ENCODE data around the gene CRIP2. TPM values are rescaled to one million over a fixed set of nuclear protein-coding genes. Genes with fewer than 3 reads are reported as not detected.

CRIP2 gene
- total and polyA plus RNA-seq, 9 of the 15 experiments (the other 6 are each of a cell fraction or from before 2014, with no cell fraction given): 0.18 to 2.0 (median 0.69) TPM; not detected in 1

GRCh38 chr14:105486974-105487448 is 12.4 kb downstream of the CRIP2 start:
- DNase-seq (ENCODE audit: extremely low read depth in 1 of 4, low spot score in 3 of 4): no peak
- Histone ChIP-seq H3K79me2 (ENCODE audit: control insufficient read depth, insufficient read depth, low read length) (peaks cover 3% of the 10 kb centered on the region; the same call in 2 of the 3 replicates), H2AFZ (ENCODE audit: low read depth, low read length) (no peak overlapping the region), H3K4me2 (ENCODE audit: insufficient read depth, low read length) (no peak overlapping the region), H3K9me1 (ENCODE audit: control insufficient read depth, insufficient read depth, low read length) (no peaks in the 10 kb centered on the region), H3K4me1 (replicated peaks in 1 of 2; ENCODE audit: control insufficient read depth in 2 of 2, insufficient read depth in 2 of 2, low read length in 2 of 2) (peaks cover 10 to 89% of the 10 kb centered on the region in 2 experiments), H3K4me3 (no peak overlapping the region), H3K9ac (ENCODE audit: insufficient read depth in 1 of 2, low read depth in 2 of 2, low read length in 2 of 2) (no peak overlapping the region), H3K36me3 (ENCODE audit: control insufficient read depth, insufficient read depth, low read length) (no peaks in the 10 kb centered on the region), H3K27ac (ENCODE audit: extremely low read depth, low read depth, low read length) (no peak overlapping the region), H4K20me1 (replicated peaks; ENCODE audit: control insufficient read depth, insufficient read depth, low read length) (peaks cover 3% of the 10 kb centered on the region), H3K9me3 (replicated peaks; ENCODE audit: control insufficient read depth, insufficient read depth, low read depth, low read length) (no peaks in the 10 kb centered on the region), H3K27me3 (ENCODE audit: control insufficient read depth in 2 of 2, insufficient read depth in 2 of 2, low read length in 2 of 2) (no peaks in the 10 kb centered on the region)
- TF ChIP-seq HNRNPL (IDR thresholded peaks at IDR 0.05; ENCODE audit: low read depth, low read length) (0 out of 2 replicates have a peak, but pooled peaks have one; percentile 15), PRDM10 (IDR thresholded peaks at IDR 0.05; ENCODE audit: partially characterized antibody) (no peak)
- TF ChIP-seq, protein P1, sequence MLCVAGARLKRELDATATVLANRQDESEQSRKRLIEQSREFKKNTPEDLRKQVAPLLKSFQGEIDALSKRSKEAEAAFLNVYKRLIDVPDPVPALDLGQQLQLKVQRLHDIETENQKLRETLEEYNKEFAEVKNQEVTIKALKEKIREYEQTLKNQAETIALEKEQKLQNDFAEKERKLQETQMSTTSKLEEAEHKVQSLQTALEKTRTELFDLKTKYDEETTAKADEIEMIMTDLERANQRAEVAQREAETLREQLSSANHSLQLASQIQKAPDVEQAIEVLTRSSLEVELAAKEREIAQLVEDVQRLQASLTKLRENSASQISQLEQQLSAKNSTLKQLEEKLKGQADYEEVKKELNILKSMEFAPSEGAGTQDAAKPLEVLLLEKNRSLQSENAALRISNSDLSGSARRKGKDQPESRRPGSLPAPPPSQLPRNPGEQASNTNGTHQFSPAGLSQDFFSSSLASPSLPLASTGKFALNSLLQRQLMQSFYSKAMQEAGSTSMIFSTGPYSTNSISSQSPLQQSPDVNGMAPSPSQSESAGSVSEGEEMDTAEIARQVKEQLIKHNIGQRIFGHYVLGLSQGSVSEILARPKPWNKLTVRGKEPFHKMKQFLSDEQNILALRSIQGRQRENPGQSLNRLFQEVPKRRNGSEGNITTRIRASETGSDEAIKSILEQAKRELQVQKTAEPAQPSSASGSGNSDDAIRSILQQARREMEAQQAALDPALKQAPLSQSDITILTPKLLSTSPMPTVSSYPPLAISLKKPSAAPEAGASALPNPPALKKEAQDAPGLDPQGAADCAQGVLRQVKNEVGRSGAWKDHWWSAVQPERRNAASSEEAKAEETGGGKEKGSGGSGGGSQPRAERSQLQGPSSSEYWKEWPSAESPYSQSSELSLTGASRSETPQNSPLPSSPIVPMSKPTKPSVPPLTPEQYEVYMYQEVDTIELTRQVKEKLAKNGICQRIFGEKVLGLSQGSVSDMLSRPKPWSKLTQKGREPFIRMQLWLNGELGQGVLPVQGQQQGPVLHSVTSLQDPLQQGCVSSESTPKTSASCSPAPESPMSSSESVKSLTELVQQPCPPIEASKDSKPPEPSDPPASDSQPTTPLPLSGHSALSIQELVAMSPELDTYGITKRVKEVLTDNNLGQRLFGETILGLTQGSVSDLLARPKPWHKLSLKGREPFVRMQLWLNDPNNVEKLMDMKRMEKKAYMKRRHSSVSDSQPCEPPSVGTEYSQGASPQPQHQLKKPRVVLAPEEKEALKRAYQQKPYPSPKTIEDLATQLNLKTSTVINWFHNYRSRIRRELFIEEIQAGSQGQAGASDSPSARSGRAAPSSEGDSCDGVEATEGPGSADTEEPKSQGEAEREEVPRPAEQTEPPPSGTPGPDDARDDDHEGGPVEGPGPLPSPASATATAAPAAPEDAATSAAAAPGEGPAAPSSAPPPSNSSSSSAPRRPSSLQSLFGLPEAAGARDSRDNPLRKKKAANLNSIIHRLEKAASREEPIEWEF (CRISPR knock-in tag; IDR thresholded peaks at IDR 0.05): no peak
- TF ChIP-seq, protein P2, sequence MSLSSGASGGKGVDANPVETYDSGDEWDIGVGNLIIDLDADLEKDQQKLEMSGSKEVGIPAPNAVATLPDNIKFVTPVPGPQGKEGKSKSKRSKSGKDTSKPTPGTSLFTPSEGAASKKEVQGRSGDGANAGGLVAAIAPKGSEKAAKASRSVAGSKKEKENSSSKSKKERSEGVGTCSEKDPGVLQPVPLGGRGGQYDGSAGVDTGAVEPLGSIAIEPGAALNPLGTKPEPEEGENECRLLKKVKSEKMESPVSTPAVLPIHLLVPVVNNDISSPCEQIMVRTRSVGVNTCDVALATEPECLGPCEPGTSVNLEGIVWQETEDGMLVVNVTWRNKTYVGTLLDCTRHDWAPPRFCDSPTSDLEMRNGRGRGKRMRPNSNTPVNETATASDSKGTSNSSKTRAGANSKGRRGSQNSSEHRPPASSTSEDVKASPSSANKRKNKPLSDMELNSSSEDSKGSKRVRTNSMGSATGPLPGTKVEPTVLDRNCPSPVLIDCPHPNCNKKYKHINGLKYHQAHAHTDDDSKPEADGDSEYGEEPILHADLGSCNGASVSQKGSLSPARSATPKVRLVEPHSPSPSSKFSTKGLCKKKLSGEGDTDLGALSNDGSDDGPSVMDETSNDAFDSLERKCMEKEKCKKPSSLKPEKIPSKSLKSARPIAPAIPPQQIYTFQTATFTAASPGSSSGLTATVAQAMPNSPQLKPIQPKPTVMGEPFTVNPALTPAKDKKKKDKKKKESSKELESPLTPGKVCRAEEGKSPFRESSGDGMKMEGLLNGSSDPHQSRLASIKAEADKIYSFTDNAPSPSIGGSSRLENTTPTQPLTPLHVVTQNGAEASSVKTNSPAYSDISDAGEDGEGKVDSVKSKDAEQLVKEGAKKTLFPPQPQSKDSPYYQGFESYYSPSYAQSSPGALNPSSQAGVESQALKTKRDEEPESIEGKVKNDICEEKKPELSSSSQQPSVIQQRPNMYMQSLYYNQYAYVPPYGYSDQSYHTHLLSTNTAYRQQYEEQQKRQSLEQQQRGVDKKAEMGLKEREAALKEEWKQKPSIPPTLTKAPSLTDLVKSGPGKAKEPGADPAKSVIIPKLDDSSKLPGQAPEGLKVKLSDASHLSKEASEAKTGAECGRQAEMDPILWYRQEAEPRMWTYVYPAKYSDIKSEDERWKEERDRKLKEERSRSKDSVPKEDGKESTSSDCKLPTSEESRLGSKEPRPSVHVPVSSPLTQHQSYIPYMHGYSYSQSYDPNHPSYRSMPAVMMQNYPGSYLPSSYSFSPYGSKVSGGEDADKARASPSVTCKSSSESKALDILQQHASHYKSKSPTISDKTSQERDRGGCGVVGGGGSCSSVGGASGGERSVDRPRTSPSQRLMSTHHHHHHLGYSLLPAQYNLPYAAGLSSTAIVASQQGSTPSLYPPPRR (CRISPR knock-in tag; IDR thresholded peaks at IDR 0.05; ENCODE audit: borderline replicate concordance): no peak
- CTCF ChIA-PET (ENCODE audit: low intra/inter-chr PET ratio): no interaction called here
- no TSS peak for BruUV-seq (replicated peaks)
- intact Hi-C loops (cut with micrococcal nuclease): loop anchor here (5.0 kb wide), 1 partner anchor 40 kb away; no protein-coding TSS in a partner anchor
- POLR2A ChIA-PET: no interaction called here
- FAIRE-seq: no peak
- in situ Hi-C loops (cut with MboI): loop anchor here (5.0 kb wide), 1 partner anchor 115 kb away; no protein-coding TSS in a partner anchor
- ATAC-seq: no peak
- WGBS (ENCODE audit: insufficient coverage, low coverage, missing lambda C conversion rate): 93% methylated on average over 8 of the region's 45 CpGs
